Stimulated activated effector memory CD8-positive, alpha-beta T cell treated with anti-CD3 and anti-CD28 coated beads, Interleukin-12 subunit alpha, Interleukin-12 subunit beta, amount 100 ng/mL, for 72 hours (primary cell): ENCODE data around the gene C1orf21.
"Not testable (repeated sequence)": the region's sequence is repeated elsewhere in the genome, so short reads cannot be mapped to it uniquely, and the experiment has no call there.

Source experiments
- ATAC-seq: fragments of 150-1000 bp; cut with Tn5 transposase; 2 replicates; pipeline ENCODE4 v1.10.0; 2021
- DNase-seq, 2 donors: peaks; one replicate each; pipeline ENCODE4 v3.0.0; 2021 to 2022; ENCODE audit warnings: low spot score in 2 of 2
- H3K27ac Mint-ChIP-seq: one replicate; pipeline ENCODE4 v1.8.0; 2022; ENCODE audit warnings: mild to moderate bottlenecking, mixed read lengths
- H3K36me3 Mint-ChIP-seq: one replicate; pipeline ENCODE4 v1.8.0; 2022; ENCODE audit warnings: mild to moderate bottlenecking, mixed read lengths
- H3K4me1 Mint-ChIP-seq: one replicate; pipeline ENCODE4 v1.8.0; 2022; ENCODE audit warnings: mixed read lengths
- H3K4me3 Mint-ChIP-seq: one replicate; pipeline ENCODE4 v1.8.0; 2022; ENCODE audit warnings: mild to moderate bottlenecking, mixed read lengths
- H3K9me3 Mint-ChIP-seq: one replicate; pipeline ENCODE4 v1.8.0; 2022; ENCODE audit warnings: mixed read lengths

The C1orf21 gene, protein sequence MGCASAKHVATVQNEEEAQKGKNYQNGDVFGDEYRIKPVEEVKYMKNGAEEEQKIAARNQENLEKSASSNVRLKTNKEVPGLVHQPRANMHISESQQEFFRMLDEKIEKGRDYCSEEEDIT

DNA sequence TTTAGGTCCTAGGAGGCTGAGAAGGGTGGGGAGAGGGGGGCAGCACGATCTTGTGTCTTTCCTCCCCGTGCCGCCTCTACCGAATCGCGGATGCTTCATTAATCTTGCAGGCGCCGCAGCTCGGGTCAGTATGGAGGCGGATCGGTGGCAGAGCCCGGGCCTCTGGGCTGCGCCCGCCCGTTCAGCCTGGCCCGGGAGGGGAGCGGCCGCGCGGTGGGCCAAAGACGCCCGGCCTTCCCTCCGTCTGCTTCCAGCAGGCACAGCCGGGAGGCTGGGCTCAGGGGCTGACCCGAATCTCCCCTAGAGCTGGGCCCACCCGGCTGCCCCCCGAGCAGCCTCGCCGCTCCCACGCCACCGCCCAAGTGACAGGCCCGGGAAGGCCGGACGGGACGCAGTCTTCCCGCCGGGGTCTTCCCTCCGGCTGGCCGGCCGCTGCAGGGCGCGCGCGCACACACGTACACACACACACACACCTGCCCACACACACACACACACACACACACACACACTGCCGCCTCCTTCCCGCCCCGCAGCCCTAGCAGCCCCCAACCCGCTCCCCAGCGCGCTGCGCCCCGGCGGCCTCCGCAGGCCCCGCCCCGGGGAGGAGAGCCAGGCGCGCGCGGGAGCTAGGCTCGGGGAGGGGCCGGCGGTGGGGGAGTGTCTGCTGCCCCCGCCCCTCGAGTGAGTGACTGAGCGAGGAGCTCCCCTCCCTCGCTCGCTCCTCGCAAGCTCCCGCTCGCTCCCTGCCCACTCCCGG lies at the start of gene C1orf21:
C1orf21 (plus strand) TSS at position 718 of the 757 bp plus-strand sequence. CDS start 90,481 bp downstream, outside the sequence.
- Mint-ChIP-seq H3K27ac (peak within 1 kb of the TSS; percentile 81), H3K4me3 (peak within 1 kb of the TSS; percentile 81), H3K4me1 (peaks cover 27% of the 10 kb centered on the region), H3K36me3 (peaks cover 7% of the 10 kb centered on the region), H3K9me3 (no peaks in the 10 kb centered on the region)
- DNase-seq, result peak; percentile 72 to 89
- ATAC-seq, result peak; percentile 89

DNA sequence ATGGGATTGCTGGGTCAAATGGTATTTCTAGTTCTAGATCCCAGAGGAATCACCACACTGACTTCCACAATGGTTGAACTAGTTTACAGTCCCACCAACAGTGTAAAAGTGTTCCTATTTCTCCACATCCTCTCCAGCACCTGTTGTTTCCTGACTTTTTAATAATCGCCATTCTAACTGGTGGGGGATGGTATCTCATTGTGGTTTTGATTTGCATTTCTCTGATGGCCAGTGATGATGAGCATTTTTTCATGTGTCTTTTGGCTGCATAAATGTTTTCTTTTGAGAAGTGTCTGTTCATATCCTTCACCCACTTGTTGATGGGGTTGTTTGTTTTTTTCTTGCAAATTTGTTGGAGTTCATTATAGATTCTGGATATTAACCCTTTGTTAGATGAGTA lies 49.0 kb upstream of the C1orf21 start:
- not testable (repeated sequence) for H3K4me1 Mint-ChIP-seq, ATAC-seq, H3K4me3 Mint-ChIP-seq, DNase-seq, H3K9me3 Mint-ChIP-seq, H3K36me3 Mint-ChIP-seq, H3K27ac Mint-ChIP-seq

DNA sequence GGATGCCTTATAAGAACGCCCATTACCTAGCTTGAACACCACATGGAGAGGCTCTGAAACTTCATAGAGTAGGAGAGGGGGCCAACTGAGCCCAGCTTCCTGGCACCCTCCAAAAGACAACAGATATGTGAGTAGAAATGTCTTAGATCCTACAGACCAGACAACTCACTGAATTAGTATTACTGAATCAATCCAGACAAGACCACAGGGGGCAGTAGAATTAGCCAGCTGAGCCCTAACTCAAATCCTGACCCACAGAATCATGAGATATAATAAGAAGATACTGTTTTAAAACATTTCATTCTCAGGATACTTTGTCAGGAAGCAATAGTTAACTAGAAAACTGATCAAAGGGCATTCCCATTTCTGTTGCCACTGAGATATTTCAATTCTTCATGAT lies 45.8 kb upstream of the C1orf21 start:
- no peak for ATAC-seq
- H3K27ac Mint-ChIP-seq, result no peak overlapping the region
- H3K36me3 Mint-ChIP-seq, result no peaks in the 10 kb centered on the region
- no peak overlapping the region for H3K4me3 Mint-ChIP-seq
- DNase-seq, result no peak
- H3K9me3 Mint-ChIP-seq, result no peaks in the 10 kb centered on the region
- no peaks in the 10 kb centered on the region for H3K4me1 Mint-ChIP-seq

DNA sequence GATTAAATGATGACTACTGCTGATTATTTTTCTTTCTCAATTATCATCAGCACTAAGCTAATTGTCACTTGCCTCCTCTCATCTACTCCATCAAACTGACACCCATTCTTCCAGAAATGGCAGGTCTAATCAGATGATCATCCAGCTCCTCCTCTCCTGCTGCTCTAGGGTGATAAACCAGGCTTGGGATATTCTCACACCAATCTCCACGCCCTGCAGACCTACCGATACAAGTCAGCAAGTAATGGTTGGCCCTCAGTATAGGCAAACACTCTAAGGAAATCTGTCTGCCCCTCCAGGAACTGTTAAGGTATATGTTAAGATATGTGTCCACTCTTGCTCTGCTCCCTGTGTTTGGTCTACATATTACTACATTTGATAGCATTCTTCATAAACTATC lies 36.3 kb upstream of the C1orf21 start:
- Mint-ChIP-seq H3K4me3 (no peak overlapping the region), H3K4me1 (no peaks in the 10 kb centered on the region), H3K9me3 (no peaks in the 10 kb centered on the region), H3K36me3 (no peaks in the 10 kb centered on the region), H3K27ac (no peak overlapping the region)
- DNase-seq (no peak), ATAC-seq (no peak)

DNA sequence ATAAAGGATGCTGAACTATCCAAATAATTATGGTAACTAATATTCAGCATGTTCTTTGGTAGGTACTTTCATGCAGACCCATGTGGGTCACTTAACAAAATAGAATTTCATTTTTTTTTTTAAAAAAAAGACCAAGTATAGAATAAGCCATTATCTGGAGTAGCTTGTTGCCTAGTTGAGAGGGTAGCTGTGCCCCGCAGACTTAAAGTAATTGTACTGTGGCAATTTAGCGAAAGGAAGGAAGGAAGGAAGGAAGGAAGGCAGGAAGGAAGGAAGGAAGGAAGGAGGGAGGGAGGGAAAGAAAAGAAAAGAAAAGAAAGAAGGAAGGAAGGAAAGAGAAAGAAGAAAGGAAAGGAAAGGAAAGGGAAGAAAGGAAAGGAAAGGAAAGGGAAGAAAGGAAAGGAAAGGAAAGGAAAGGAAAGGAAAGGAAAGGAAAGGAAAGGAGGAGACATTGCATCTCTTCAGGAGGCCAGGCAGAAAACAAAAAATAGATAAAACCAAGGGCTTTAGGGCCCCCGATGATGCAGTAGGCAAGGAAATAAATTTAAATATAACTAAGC lies 35.3 kb upstream of the C1orf21 start:
- Mint-ChIP-seq H3K27ac (no peak overlapping the region), H3K4me1 (no peaks in the 10 kb centered on the region), H3K4me3 (no peak overlapping the region), H3K9me3 (no peaks in the 10 kb centered on the region), H3K36me3 (no peaks in the 10 kb centered on the region)
- DNase-seq, result no peak
- ATAC-seq, result no peak

DNA sequence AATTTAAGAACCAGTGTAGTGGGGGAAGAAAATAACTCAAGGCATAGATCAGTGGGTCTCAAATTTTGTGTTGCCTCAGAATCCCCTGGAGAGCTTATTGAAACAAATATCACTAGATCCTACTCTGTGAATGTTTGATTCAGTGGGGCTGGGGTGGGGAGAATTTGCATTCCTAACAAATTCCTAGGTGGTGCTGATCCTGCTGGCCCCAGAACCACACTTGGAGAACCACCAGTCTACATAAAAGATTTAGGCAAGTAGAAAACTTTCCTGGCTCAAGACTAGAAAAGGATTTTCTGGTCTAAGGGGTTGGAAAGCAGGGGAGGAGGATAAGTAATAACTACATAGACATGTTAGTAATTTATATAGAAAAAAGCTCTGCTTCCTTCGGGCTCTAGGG lies 34.1 kb upstream of the C1orf21 start:
- no peak for ATAC-seq
- DNase-seq, result no peak
- H3K36me3 Mint-ChIP-seq, result no peaks in the 10 kb centered on the region
- no peak overlapping the region for H3K4me3 Mint-ChIP-seq
- no peaks in the 10 kb centered on the region for H3K9me3 Mint-ChIP-seq
- H3K4me1 Mint-ChIP-seq, result no peaks in the 10 kb centered on the region
- H3K27ac Mint-ChIP-seq, result no peak overlapping the region

DNA sequence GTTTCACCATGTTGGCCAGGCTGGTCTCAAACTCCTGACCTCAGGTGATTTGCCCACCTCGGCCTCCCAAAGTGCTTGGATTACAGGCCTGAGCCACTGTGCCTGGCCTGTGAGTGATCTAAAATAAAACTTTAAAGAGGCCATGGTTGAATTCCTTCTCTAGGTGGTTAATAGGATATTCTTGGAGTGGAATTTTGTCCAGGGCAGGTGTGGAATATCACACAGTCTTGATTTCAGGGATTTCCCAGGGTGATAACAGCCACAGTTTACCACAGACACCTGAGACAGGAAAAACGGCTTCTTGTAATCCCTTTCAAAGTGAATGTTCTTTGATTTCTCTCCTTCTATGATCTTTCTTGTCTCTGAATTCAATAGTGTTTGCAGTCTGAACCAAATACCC lies 32.1 kb upstream of the C1orf21 start:
- DNase-seq (no peak), ATAC-seq (no peak)
- H3K4me3 Mint-ChIP-seq, result no peak overlapping the region
- no peak overlapping the region for H3K27ac Mint-ChIP-seq
- no peaks in the 10 kb centered on the region for H3K9me3 Mint-ChIP-seq
- H3K4me1 Mint-ChIP-seq, result no peaks in the 10 kb centered on the region
- no peaks in the 10 kb centered on the region for H3K36me3 Mint-ChIP-seq

DNA sequence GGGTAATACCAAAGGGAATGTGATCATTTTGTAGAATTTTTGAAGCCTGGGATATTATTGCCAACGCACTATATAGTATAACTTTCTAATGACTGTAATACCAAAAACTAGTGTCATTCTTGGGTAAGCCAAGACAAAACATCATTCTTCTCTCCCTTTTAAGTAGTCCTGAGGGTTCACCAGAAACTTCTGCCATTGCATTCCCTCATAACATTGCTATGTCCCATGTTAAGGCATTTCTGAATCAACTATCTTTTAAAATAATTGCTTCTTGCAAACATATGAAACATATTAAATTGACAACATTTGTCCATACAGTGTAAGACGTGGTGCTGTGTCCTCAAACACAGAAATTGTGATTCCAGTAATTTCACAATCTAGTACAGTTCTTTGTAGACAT lies 29.9 kb upstream of the C1orf21 start:
- no peaks in the 10 kb centered on the region for H3K36me3 Mint-ChIP-seq
- H3K4me3 Mint-ChIP-seq, result no peak overlapping the region
- ATAC-seq (no peak), DNase-seq (no peak)
- H3K9me3 Mint-ChIP-seq, result no peaks in the 10 kb centered on the region
- H3K4me1 Mint-ChIP-seq, result no peaks in the 10 kb centered on the region
- no peak overlapping the region for H3K27ac Mint-ChIP-seq

DNA sequence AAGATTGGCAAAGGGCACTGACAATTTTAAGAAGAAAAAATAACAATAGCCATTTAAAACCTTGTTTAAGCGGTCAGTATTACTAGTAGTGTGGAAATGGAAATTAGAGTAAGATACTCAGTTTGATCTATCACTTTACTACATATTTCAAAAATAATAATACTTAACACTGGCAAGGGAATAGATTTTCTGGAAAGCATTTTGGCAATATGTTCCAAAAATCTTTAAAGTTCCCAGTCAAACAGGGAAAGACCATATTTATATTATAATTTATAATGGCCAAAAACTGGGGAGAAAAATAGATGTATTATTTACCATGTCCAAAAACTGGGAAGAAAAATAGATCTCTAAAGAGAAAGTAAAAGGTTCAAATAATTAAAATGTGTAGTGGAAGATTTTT lies 28.6 kb upstream of the C1orf21 start:
- ATAC-seq, result no peak
- H3K4me3 Mint-ChIP-seq, result no peak overlapping the region
- H3K4me1 Mint-ChIP-seq, result no peaks in the 10 kb centered on the region
- H3K9me3 Mint-ChIP-seq, result no peaks in the 10 kb centered on the region
- H3K27ac Mint-ChIP-seq, result no peak overlapping the region
- H3K36me3 Mint-ChIP-seq, result no peaks in the 10 kb centered on the region
- DNase-seq, result no peak

DNA sequence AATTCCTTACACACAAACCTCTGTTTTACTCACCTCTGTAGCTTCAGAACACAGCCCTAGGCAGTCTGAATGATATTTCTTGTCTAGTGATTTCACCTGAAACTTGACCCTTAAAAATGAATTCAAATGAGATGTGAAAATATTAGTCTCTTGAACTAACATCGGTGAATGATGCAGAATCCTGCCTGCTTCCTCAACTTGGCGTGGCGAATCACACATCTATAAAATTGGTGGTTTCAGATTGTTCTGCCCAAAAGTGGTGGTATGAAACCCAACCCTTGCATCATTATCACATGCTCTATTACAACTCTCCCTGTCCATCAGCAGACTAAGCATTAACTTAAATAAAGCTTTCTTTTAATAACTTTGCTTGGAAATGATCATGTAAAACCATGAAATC lies 26.9 kb upstream of the C1orf21 start:
- Mint-ChIP-seq H3K4me1 (no peaks in the 10 kb centered on the region), H3K36me3 (no peaks in the 10 kb centered on the region), H3K27ac (no peak overlapping the region), H3K4me3 (no peak overlapping the region), H3K9me3 (no peaks in the 10 kb centered on the region)
- ATAC-seq (no peak), DNase-seq (no peak)

DNA sequence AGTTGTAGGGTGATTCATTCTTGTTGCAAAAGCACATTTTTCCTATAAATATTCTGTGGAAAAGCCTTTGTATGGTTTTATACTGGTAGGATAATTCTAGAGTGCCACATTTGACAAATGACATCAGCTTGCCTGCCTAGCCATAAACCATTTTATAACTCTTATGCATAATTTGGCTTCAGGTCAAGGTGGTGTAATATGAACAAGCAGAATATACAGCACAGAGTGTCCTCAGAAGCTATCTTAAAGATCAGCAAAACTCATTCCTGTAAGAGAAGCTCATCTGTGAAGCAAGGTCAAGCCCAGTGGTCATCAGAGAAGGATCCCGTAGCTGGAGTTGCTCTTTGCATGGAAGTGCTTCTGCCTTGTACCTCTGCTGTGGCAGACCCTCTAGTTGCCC lies 24.0 kb upstream of the C1orf21 start:
- H3K27ac Mint-ChIP-seq, result no peak overlapping the region
- no peaks in the 10 kb centered on the region for H3K4me1 Mint-ChIP-seq
- no peaks in the 10 kb centered on the region for H3K9me3 Mint-ChIP-seq
- H3K36me3 Mint-ChIP-seq, result no peaks in the 10 kb centered on the region
- no peak for DNase-seq
- no peak for ATAC-seq
- no peak overlapping the region for H3K4me3 Mint-ChIP-seq

DNA sequence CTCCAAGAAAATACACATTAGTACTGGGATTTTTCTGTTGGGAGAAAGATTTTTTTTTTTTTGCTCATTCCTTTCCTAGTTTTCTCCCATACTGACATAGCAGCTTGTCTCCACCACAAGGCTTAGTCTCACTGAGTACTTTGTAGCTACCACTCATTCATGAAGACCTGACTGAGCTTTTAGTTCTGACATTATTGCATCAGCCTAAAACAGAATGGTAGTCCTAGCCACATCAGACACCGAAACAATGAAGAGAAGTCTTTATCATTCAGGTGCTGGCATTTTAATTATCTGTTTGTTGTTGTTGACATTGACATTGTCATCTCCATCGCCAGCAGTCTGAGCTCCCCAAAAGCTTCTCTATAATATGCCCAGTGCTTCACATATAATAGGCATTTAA lies 21.1 kb upstream of the C1orf21 start:
- DNase-seq, result no peak
- no peaks in the 10 kb centered on the region for H3K4me1 Mint-ChIP-seq
- no peaks in the 10 kb centered on the region for H3K9me3 Mint-ChIP-seq
- no peak overlapping the region for H3K4me3 Mint-ChIP-seq
- no peaks in the 10 kb centered on the region for H3K36me3 Mint-ChIP-seq
- ATAC-seq, result no peak
- H3K27ac Mint-ChIP-seq, result no peak overlapping the region

DNA sequence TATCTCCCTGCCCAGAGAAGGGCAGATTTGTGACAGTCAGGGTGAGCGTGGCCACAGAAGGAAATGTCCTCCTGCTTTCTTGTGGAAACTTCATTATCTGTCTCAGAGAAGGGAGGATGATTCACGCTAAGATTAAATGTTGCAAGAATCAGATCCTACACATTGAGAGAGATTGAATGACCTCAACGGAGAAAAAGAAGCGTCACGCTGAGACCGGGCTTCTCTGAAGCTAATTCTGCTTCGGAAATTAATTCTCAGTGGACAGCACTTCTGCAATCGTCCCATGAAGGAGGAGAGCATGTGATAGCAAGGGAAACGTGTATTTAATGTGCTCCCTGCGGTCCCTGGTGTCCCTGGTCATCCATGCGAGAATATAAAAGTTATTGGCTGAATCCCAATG lies 19.8 kb upstream of the C1orf21 start:
- ATAC-seq, result no peak
- no peak for DNase-seq
- Mint-ChIP-seq H3K36me3 (no peaks in the 10 kb centered on the region), H3K27ac (no peak overlapping the region), H3K9me3 (no peaks in the 10 kb centered on the region), H3K4me3 (no peak overlapping the region), H3K4me1 (no peaks in the 10 kb centered on the region)

DNA sequence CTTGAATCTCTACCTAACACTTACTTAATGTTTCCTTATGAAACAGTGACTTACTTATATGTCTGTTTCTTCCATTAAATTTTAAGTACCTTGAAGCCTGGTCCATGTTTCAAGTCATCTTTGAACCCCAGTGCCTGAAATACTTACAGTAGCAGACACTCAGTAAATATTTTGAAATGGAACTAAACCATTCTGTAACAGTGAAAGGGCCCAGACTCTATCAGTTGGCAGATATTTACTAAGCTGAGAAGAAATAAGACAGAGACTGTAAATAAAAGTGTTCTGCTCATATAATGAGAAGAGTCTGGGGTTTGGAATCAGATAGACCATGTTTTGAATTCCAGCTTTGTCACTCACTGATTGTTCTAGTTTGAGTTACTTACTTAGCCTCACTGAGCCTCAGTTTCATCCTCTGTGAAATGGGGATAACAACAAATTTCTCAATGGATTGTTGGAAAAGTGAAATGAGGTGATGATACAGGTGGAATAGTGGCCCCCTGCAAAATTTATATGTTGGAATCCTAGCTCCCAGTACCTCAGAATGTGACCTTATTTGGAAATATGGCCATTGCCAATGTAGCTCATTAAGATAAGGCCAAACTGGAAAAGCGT lies 19.3 kb upstream of the C1orf21 start:
- Mint-ChIP-seq H3K27ac (no peak overlapping the region), H3K36me3 (no peaks in the 10 kb centered on the region), H3K4me1 (no peaks in the 10 kb centered on the region), H3K9me3 (no peaks in the 10 kb centered on the region), H3K4me3 (no peak overlapping the region)
- ATAC-seq (no peak), DNase-seq (no peak)

DNA sequence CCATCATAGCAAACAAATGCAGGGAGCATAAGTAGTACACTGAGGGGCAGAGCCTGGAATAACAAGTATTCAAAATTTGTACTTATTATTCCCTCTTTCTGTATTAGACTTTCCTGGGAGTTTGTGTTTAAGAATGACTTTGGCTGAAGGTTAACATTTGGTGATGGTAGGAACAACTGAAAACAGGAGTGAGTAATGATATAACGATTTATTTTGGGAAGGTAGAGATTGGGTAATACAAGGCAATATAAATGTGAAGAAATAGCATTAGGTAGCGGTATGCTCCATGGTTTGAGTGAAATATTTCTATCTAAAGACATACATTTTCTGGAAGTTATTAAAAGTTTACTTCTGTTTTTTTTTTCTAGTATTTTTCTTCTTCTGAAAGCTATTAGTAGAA lies 18.5 kb upstream of the C1orf21 start:
- Mint-ChIP-seq H3K4me1 (no peaks in the 10 kb centered on the region), H3K27ac (no peak overlapping the region), H3K4me3 (no peak overlapping the region), H3K36me3 (no peaks in the 10 kb centered on the region), H3K9me3 (no peaks in the 10 kb centered on the region)
- ATAC-seq (no peak), DNase-seq (no peak)

DNA sequence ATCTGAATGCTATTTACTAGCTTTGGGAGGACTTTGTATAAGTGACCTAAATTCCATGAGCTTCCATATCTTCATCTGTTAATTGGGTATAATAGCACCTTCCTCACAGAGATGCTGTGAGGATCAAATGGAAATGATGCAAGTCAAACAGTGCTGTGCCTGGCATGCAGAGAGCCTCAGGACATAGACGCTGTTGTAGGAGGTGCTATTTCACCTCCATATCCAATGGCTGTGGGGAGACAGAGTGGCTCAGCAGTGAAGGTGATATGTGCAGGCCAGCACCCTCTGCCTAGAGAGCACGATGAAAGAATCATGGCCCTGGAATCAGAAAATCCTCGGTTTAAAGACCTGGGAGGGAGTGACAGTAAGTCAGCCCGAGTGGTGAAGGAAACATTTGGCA lies 16.0 kb upstream of the C1orf21 start:
- Mint-ChIP-seq H3K9me3 (no peaks in the 10 kb centered on the region), H3K4me1 (no peaks in the 10 kb centered on the region), H3K36me3 (no peaks in the 10 kb centered on the region), H3K4me3 (no peak overlapping the region), H3K27ac (no peak overlapping the region)
- DNase-seq, result no peak
- no peak for ATAC-seq
